ENCODE results near the gene CARHSP1. TPM values are rescaled to one million over a fixed set of nuclear protein-coding genes. Genes with fewer than 3 reads are reported as not detected.

The CARHSP1 gene
- total and polyA plus RNA-seq, 2 of the 4 experiments (the other 2 are of a cell fraction), result 121 to 138 TPM

GRCh38 chr16:8850279-8850885, 18.4 kb downstream of the CARHSP1 start:
- no peaks in the 10 kb centered on the region for H3K27me3 ChIP-seq (ENCODE audit: control insufficient read depth, insufficient read depth, low read length)
- CTCF ChIA-PET, result no interaction called here
- TF ChIP-seq CTCF (conservative IDR thresholded peaks at IDR 0.05; ENCODE audit: low read depth, low read length) (no peak), MAZ (IDR thresholded peaks at IDR 0.05; ENCODE audit: borderline replicate concordance, low read depth, low read length) (peak; percentile 77; the same call in 1 of the 2 replicates)
- H2AK9ac ChIP-seq (replicated peaks; ENCODE audit: low read depth, low read length, poor library complexity), result peak overlapping the region; percentile 79
- DNase-seq, result peak; percentile 87
- peak; percentile 45 for ATAC-seq (ENCODE audit: low read depth)
- peak overlapping the region; percentile 64 for H2BK5ac ChIP-seq (ENCODE audit: low read depth, low read length, poor library complexity, severe bottlenecking)
- dilution Hi-C loops (cut with HindIII; ENCODE audit: low sequenced_read_pairs, unreplicated experiment), result no loop called here
- H4K5ac ChIP-seq (ENCODE audit: low read depth, low read length), result peak overlapping the region; percentile 74; the same call in 1 of the 2 replicates
- peak overlapping the region; percentile 56 for H2AFZ ChIP-seq (replicated peaks; ENCODE audit: low read length, poor library complexity)
- H3K4ac ChIP-seq (ENCODE audit: low read depth, low read length), result peak overlapping the region; percentile 61
- H3K14ac ChIP-seq (replicated peaks; ENCODE audit: low read depth, low read length), result peak overlapping the region; percentile 39; the same call in 1 of the 2 replicates
- H2BK120ac ChIP-seq (ENCODE audit: low read depth, low read length), result no peak overlapping the region
- H3K4me1 ChIP-seq (ENCODE audit: control insufficient read depth, insufficient read depth, low read length), result peaks cover 23% of the 10 kb centered on the region
- H3K18ac ChIP-seq (ENCODE audit: low read depth, low read length), result peak overlapping the region; percentile 58; the same call in 1 of the 2 replicates
- intact Hi-C loops (cut with micrococcal nuclease), result no loop called here
- H3K79me1 ChIP-seq (ENCODE audit: low read depth in 1 of 2, low read length in 2 of 2), result peaks cover 24 to 78% of the 10 kb centered on the region in 2 experiments; a peak in 3 of 4 replicates
- H3K9me3 ChIP-seq (ENCODE audit: control insufficient read depth, insufficient read depth, low read length), result no peaks in the 10 kb centered on the region
- H3K4me3 ChIP-seq (ENCODE audit: insufficient read depth, low read depth, low read length), result no peak overlapping the region
- H3K4me2 ChIP-seq (ENCODE audit: low read depth, low read length), result peak overlapping the region; percentile 14; the same call in 1 of the 2 replicates
- H3K56ac ChIP-seq (ENCODE audit: extremely low read depth, insufficient read depth, low read length), result no peak overlapping the region
- H4K91ac ChIP-seq (ENCODE audit: insufficient read depth, low read depth, low read length), result peak overlapping the region; percentile 30; the same call in 1 of the 2 replicates
- no peak overlapping the region for H2BK20ac ChIP-seq (ENCODE audit: low read depth, low read length)
- BruUV-seq (replicated peaks), result no TSS peak
- POLR2A ChIA-PET (ENCODE audit: unreplicated experiment), result no interaction called here
- no CpG with 5 or more reads among the region's 11 CpGs for WGBS, 2 experiments (ENCODE audit: extremely low coverage in 2 of 2, insufficient read length in 1 of 2)
- 0 out of 3 replicates have a peak overlapping the region, but pooled peaks have one; percentile 16 for H2BK15ac ChIP-seq (ENCODE audit: low read depth, low read length)
- in situ Hi-C loops (cut with MboI; ENCODE audit: low sequenced_read_pairs), result no loop called here
- 0 out of 2 replicates have a peak overlapping the region, but pooled peaks have one; percentile 4 for H3K23ac ChIP-seq (ENCODE audit: low read depth, low read length)
- peak overlapping the region; percentile 60 for H2AK5ac ChIP-seq (ENCODE audit: low read depth, low read length)
- peaks cover 19% of the 10 kb centered on the region for H3K9me1 ChIP-seq (ENCODE audit: insufficient read depth, low read length)
- peak overlapping the region; percentile 72 for H3K27ac ChIP-seq (ENCODE audit: insufficient read depth, low read length)
- peaks cover 71% of the 10 kb centered on the region for H3K36me3 ChIP-seq (ENCODE audit: control insufficient read depth, insufficient read depth, low read length)
- peak overlapping the region; percentile 49 to 53; a peak in 3 of 4 replicates for H4K8ac ChIP-seq (ENCODE audit: low read depth in 2 of 2, low read length in 2 of 2)
- peaks cover 76% of the 10 kb centered on the region for H4K20me1 ChIP-seq (ENCODE audit: insufficient read depth, low read length)
- peak overlapping the region; percentile 17; the same call in 1 of the 2 replicates for H3K9ac ChIP-seq (ENCODE audit: low read depth, low read length)
